Endothelial cell of umbilical vein (primary cell): ENCODE measurements around the gene PRR15.

Source experiments
- EZH2 ChIP-seq: IDR thresholded peaks from 2 replicates; pipeline ENCODE4 v1.6.1; 2012; ENCODE audit warnings: borderline replicate concordance, low read depth, mild to moderate bottlenecking, moderate library complexity, low read length, inconsistent platforms; ENCODE audit not compliant: severe bottlenecking
- POLR2A ChIP-seq: IDR thresholded peaks from 2 replicates; pipeline ENCODE4 v1.6.1; 2012; ENCODE audit warnings: low read depth, mild to moderate bottlenecking, control low read depth, low read length
- POLR2AphosphoS5 ChIP-seq: IDR thresholded peaks from 2 replicates; pipeline ENCODE4 v1.6.1; 2012; ENCODE audit warnings: low read depth, mild to moderate bottlenecking, control low read depth, low read length, moderate library complexity; ENCODE audit not compliant: insufficient read depth
- TF ChIP-seq, protein P1 (sequence below), 2 donors: IDR thresholded peaks; 1 replicate in 1 of 2; 2 replicates in 1 of 2; pipeline ENCODE4 v1.5.1; 2011; ENCODE audit warnings: low read length in 2 of 2, mild to moderate bottlenecking in 2 of 2, moderate library complexity in 2 of 2, control low read depth in 1 of 2, inconsistent platforms in 1 of 2, low read depth in 1 of 2; ENCODE audit not compliant: insufficient read depth in 1 of 2; ENCODE audit errors: extremely low read depth in 1 of 2

- TF ChIP-seq EZH2, result no peak
- TF ChIP-seq, protein P1, sequence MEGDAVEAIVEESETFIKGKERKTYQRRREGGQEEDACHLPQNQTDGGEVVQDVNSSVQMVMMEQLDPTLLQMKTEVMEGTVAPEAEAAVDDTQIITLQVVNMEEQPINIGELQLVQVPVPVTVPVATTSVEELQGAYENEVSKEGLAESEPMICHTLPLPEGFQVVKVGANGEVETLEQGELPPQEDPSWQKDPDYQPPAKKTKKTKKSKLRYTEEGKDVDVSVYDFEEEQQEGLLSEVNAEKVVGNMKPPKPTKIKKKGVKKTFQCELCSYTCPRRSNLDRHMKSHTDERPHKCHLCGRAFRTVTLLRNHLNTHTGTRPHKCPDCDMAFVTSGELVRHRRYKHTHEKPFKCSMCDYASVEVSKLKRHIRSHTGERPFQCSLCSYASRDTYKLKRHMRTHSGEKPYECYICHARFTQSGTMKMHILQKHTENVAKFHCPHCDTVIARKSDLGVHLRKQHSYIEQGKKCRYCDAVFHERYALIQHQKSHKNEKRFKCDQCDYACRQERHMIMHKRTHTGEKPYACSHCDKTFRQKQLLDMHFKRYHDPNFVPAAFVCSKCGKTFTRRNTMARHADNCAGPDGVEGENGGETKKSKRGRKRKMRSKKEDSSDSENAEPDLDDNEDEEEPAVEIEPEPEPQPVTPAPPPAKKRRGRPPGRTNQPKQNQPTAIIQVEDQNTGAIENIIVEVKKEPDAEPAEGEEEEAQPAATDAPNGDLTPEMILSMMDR (IDR thresholded peaks at IDR 0.05; ENCODE audit: extremely low read depth in 1 of 2, insufficient read depth in 1 of 2, low read depth in 1 of 2, low read length in 2 of 2), result no peak
- no peak for TF ChIP-seq POLR2A
- no peak for TF ChIP-seq POLR2AphosphoS5
Measured at GRCh38 chr7:29606830-29607229, 43.2 kb downstream of the PRR15 start.
